Tibial artery (tissue), 4 donors: ENCODE data around the gene VPS11.

Experiments
- DNase-seq, 2 donors: peaks; one replicate each; pipeline ENCODE4 v3.0.0-alpha.2; 2019
- H3K27ac ChIP-seq, 2 donors: fragments of 200-600 bp; sonication (generic) in 1 of 2; 1 replicate in 1 of 2; 2 replicates in 1 of 2; pipeline ENCODE4 v1.5.1; 2018 to 2019; ENCODE audit warnings: mild to moderate bottlenecking in 1 of 2
- H3K27me3 ChIP-seq, 2 donors: fragments of 200-600 bp; sonication (generic) in 1 of 2; one replicate each; pipeline versions ENCODE4 v1.5.1 to v1.6.0; 2016 to 2019
- H3K36me3 ChIP-seq, 3 donors: fragments of 200-600 bp; sonication (generic) in 2 of 3; one replicate each; pipeline ENCODE4 v1.5.1; 2016 to 2019; ENCODE audit warnings: mild to moderate bottlenecking in 2 of 3
- H3K4me1 ChIP-seq, 4 donors: fragments of 200-600 bp; sonication (generic) in 2 of 4; 1 replicate in 3 of 4; 2 replicates in 1 of 4; pipeline ENCODE4 v1.5.1; 2016 to 2019
- H3K4me3 ChIP-seq, 2 donors: fragments of 200-600 bp; sonication (generic) in 1 of 2; 1 replicate in 1 of 2; 2 replicates in 1 of 2; pipeline ENCODE4 v1.5.1; 2018 to 2019; ENCODE audit warnings: mild to moderate bottlenecking in 2 of 2
- H3K9me3 ChIP-seq, 3 donors: fragments of 200-600 bp; sonication (generic) in 1 of 3; one replicate each; pipeline ENCODE4 v1.5.1; 2016 to 2019
- CTCF ChIP-seq, 2 experiments: fragments of 200-600 bp in 1 of 2; fragments of 450-650 bp in 1 of 2; IDR thresholded peaks; one replicate each; pipeline ENCODE4 v1.5.1; 2017 to 2019; ENCODE audit warnings: antibody characterized with exemption in 2 of 2, mild to moderate bottlenecking in 1 of 2, moderate library complexity in 1 of 2
- intact Hi-C: fragments of 100-400 bp; cut with DNase I; formaldehyde crosslinking; loops from one replicate; pipeline ENCODE4 v1.15.0; 2023; ENCODE audit warnings: low total_unique reads

VPS11 gene

DNA sequence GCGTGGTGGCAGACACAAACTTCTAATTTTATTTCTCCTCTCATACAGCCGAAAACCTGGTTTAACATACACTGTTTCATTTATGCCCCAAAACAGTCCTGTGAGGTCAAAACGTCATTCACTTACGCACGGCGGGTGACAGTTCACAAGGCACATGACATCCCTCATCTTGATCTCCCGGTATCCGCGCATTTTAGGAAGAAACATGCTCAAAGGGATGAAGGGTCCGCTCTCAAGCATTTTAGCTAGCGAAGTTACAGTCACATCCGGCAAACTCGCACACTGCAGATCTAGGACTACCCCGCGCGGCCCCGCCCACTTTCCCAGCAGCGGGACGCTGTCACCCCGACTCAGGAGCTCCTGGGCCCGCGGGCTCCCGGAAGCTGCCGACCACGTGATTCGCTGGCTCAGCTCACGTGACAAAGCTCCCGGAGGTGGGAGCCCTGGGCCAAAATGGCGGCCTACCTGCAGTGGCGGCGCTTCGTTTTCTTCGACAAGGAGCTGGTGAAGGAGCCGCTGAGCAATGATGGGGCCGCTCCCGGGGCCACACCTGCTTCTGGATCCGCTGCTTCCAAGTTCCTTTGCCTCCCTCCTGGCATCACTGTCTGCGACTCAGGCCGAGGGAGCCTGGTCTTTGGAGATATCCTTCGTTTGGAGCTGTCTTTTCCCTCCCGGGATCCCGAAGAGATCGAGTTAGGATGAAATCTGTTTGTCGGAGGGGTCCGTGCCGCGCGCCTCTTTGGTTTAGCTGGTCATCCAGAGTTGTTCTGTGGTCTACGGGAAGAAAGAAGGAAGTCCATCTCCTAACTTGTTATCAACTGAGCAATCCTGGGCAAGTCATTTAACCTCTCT is at the start of gene VPS11:
Gene VPS11, plus strand, starts transcription at position 448 of the 852 bp plus-strand sequence. Its CDS starts 6 bp downstream, at position 454.
- peaks cover 26 to 28% (median 26%) of the 10 kb centered on the region in 3 donors for H3K36me3 ChIP-seq

GRCh38 chr11:119018074-119018938 is 49.3 kb upstream of the VPS11 start, which contains the start of the genes RPS25 and TRAPPC4:
TSS of gene RPS25 (minus strand) at chr11:119018343. CDS start at chr11:119018284, 59 bp downstream.
TSS of gene TRAPPC4 (plus strand) at chr11:119018766. CDS start at chr11:119018796, 30 bp downstream.
- no peak for TF ChIP-seq CTCF (IDR thresholded peaks at IDR 0.05)
- no peaks in the 10 kb centered on the region for H3K9me3 ChIP-seq
- H3K36me3 ChIP-seq: peaks cover 43 to 59% (median 50%) of the 10 kb centered on the region in 3 donors
- peak within 1 kb of the TSS; percentile 90 to 95 for H3K27ac ChIP-seq
- peaks cover 0 to 53% (median 34%) of the 10 kb centered on the region in 4 donors for H3K4me1 ChIP-seq
- H3K27me3 ChIP-seq: no peaks in the 10 kb centered on the region
- intact Hi-C loops: loop anchor here (1.0 kb wide), 1 partner anchor 37 kb away; no protein-coding TSS in a partner anchor
- peak within 1 kb of the TSS; percentile 76 to 88 for H3K4me3 ChIP-seq
- peak; percentile 95 to 98 for DNase-seq

More for the DNA sequence above, at the start of gene VPS11:
- Histone ChIP-seq H3K4me3 (peak within 1 kb of the TSS; percentile 69 to 81), H3K9me3 (no peaks in the 10 kb centered on the region), H3K4me1 (peaks cover 0 to 40% (median 28%) of the 10 kb centered on the region in 4 donors), H3K27ac (peak within 1 kb of the TSS; percentile 85 to 88), H3K27me3 (no peaks in the 10 kb centered on the region)
- intact Hi-C loops: no loop called here
- DNase-seq: peak; percentile 97 to 99
- TF ChIP-seq CTCF (IDR thresholded peaks at IDR 0.05): no peak

GRCh38 chr11:119019996-119020395 is 47.6 kb upstream of the VPS11 start:
- H3K27me3 ChIP-seq: no peaks in the 10 kb centered on the region
- no peak for DNase-seq
- H3K36me3 ChIP-seq: peaks cover 29 to 59% (median 50%) of the 10 kb centered on the region in 3 donors
- no peaks in the 10 kb centered on the region for H3K9me3 ChIP-seq
- TF ChIP-seq CTCF (IDR thresholded peaks at IDR 0.05): no peak
- H3K4me3 ChIP-seq: peak overlapping the region; percentile 76 to 88
- H3K4me1 ChIP-seq: peaks cover 0 to 54% (median 37%) of the 10 kb centered on the region in 4 donors
- intact Hi-C loops: no loop called here
- peak overlapping the region in 1 of 2 donors; percentile 95 for H3K27ac ChIP-seq

DNA sequence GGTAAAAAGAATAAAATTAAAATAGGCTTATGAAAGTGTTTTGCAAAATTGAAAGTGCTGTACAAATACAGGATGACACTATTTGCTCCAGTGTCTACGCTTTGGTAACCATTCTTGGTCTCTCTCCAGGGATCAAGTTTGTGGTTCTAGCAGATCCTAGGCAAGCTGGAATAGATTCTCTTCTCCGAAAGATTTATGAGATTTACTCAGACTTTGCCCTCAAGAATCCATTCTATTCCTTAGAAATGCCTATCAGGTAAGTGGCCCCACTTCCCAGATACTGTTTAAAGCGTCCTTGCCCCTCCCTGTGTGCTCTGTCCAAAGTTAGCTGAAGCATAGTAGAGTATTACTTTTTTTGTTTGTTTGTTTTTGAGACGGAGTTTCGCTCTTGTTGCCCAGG is 46.0 kb upstream of the VPS11 start:
- Histone ChIP-seq H3K4me1 (peaks cover 0 to 46% (median 27%) of the 10 kb centered on the region in 4 donors), H3K36me3 (peaks cover 17 to 59% (median 35%) of the 10 kb centered on the region in 3 donors), H3K27ac (no peak overlapping the region), H3K27me3 (no peaks in the 10 kb centered on the region), H3K4me3 (no peak overlapping the region), H3K9me3 (no peaks in the 10 kb centered on the region)
- intact Hi-C loops: no loop called here
- no peak for TF ChIP-seq CTCF (IDR thresholded peaks at IDR 0.05)
- no peak for DNase-seq

- H3K4me3 ChIP-seq: no peak overlapping the region
- H3K4me1 ChIP-seq: peaks cover 0 to 39% (median 20%) of the 10 kb centered on the region in 4 donors
- peaks cover 17 to 73% (median 34%) of the 10 kb centered on the region in 3 donors for H3K36me3 ChIP-seq
- no peak overlapping the region for H3K27ac ChIP-seq
- H3K9me3 ChIP-seq: no peaks in the 10 kb centered on the region
- intact Hi-C loops: no loop called here
- H3K27me3 ChIP-seq: no peaks in the 10 kb centered on the region
- no peak for DNase-seq
- TF ChIP-seq CTCF (IDR thresholded peaks at IDR 0.05): no peak
Measured at GRCh38 chr11:119023741-119024140, 43.9 kb upstream of the VPS11 start.
